NCI-H2107 (cell line): Measurements from ENCODE around the gene MOBP.
A peak's percentile ranks its signal among the peaks of the same experiment; 100 is the strongest.
"Not testable (repeated sequence)": the region's sequence is repeated elsewhere in the genome, so short reads cannot be mapped to it uniquely, and the experiment has no call there.

Source experiments
- DNase-seq: peaks from one replicate; lab custom pipeline; 2025; lab: John Stamatoyannopoulos, UW

The MOBP gene, protein sequence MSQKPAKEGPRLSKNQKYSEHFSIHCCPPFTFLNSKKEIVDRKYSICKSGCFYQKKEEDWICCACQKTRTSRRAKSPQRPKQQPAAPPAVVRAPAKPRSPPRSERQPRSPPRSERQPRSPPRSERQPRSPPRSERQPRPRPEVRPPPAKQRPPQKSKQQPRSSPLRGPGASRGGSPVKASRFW

DNA sequence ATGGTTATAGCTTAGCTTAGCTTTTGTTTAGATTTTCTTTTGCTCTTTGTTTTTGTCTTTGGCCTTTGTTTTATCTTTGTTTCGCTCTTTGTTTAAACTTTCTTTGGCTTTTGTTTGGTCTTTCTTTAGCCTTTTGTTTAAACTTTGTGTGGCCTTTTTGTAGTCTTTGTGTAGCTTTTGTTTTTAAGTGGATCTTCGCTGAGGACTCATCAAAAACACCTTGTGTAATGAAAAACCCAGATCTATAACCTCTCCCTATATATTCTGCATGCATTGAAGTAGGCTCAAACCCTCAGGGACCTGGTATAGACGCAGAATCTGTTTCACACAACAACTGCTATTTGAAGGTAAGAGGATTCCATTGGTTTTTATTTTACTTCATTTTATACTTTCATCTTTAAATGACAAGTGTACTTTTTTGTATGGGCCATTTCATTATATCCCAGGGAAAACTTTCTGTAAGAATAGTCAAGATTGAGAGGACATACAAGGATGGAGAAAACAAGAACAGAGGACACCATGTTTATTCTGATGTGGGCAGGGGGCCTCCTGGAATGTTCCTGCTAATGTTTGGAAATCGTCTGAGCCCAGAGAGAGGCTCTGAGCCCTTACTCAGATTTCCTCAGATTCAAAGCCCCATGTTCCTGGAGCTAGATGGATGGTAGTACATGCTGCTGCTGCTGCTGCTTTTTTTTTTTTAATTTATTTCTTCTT is at the start of gene MOBP:
MOBP (plus strand) TSS at position 287 of the 714 bp plus-strand sequence. CDS start 34,390 bp downstream, outside the sequence.
- DNase-seq: no peak

DNA sequence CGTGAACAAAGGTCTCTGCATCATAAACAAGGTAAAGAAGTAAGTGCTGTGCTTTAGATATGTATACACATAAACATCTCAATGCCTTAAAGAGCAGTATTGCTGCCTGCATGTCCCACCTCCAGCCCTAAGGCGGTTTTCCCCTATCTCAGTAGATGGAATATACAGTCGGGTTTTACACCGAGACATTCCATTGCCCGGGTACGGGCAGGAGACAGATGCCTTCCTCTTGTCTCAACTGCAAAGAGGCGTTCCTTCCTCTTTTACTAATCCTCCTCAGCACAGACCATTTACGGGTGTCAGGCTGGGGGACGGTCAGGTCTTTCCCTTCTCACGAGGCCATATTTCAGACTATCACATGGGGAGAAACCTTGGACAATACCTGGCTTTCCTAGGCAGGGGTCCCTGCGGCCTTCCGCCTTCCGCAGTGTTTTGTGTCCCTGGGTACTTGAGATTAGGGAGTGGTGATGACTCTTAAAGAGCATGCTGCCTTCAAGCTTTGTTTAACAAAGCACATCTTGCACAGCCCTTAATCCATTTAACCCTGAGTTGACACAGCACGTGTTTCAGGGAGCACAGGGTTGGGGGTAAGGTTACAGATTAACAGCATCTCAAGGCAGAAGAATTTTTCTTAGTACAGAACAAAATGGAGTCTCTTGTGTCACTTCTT is 48.8 kb upstream of the MOBP start:
- DNase-seq: not testable (repeated sequence)

DNA sequence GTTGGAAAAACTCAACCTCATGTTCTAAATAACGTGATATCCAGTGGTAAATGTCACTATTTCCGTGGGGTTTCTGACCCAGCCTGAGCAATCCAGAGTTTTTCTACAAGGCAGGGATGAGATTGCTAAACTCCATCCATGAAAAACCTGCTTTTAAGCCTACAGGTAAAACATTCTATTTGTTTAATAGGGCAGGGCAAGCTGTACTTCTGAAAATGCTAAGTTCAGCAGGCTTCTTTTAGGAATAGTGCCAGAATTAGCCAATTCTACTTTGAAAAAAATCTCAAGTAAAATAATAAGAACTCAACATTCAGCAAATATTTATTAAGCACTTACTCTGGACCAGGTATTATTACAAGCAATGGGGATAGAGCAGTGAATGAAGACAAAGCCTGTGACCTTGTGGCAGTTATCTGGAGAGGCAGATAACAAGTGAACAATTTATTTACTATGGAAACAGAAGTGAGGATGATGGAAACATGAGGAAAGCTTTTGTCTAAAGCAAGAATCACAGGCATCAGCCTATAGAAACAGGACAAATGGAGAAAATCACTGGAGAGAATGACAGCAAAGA is 47.7 kb upstream of the MOBP start:
- no peak for DNase-seq

DNA sequence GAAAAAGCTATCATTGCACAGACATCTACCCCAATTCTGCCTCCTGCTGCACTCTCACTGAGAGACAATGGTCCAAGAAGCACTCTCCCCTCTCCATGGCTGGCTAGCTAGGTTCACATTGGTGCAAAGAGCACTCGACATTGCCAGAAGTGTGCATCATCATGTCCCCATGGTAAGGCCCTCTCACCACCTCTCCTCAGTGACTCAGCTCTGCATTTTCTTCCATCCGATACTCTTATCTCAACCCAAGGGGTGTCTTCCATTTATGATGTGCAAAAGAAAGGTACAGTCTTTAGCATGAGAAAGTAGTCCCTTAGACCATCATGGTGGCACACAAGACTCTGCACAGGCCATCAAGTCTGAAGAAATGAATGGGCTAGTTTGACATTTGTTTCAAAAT is 46.9 kb upstream of the MOBP start:
- DNase-seq: no peak

DNA sequence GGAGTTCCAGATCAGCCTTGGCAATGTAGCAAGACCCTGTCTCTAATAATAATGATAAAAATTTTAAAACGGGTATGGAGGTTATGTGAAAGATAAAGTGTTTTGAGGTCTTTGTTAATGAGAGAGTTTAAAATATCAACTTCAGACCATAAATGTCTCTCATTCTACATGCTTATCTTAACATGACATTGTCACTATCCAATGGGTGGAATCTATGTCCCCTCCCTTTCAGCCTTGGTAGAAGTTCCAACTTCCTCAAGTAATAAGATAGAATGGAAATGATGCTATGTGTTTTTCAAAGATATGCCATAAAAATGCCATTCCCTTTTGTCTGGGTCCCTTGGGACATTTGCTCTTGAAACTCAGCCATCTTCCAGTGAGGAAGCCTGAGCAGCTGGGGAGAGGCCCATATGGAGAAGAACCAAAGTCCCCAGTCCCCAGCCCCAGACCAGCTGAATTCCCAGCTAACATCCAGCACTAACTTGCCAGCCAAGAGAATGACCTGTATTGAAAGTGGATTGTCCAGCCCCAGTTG is 44.0 kb upstream of the MOBP start:
- no peak for DNase-seq

DNA sequence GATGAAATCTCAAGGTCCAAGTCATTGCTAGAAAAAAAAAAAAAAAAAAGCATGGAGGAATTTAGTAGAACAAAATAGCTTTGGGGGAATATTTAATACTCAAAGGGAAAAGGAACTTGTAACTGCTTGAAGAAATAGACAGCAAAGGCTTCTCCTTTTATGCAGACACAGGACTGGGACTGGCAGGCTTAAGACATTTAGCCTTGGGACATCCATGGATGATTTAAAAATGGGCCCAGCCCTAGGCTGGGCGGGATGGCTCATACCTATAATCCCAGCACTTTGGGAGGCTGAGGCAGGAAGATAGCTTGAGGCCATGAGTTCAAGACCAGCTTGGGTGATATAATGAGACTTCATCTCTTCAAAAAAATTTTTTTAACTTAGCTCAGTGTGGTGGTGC is 41.2 kb upstream of the MOBP start:
- no peak for DNase-seq

DNA sequence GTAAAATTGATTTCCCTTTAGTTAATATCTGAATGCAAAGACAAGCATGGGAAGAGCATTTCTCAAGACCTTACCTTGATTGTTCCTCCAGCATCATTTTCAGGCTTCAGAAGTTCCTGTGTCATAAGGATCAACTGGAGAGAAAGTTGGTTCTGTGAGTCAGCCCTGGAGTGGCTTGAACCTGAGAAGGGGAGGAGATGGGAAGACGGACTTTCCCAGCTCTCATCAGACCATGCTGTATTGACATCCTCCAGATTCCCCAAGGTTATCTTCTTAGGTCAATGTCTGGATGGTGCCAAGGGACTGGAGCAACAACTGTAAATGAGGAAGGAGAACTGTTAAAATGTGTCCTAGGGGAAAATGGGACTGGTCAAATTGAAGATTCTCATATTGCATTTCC is 40.0 kb upstream of the MOBP start:
- no peak for DNase-seq

DNA sequence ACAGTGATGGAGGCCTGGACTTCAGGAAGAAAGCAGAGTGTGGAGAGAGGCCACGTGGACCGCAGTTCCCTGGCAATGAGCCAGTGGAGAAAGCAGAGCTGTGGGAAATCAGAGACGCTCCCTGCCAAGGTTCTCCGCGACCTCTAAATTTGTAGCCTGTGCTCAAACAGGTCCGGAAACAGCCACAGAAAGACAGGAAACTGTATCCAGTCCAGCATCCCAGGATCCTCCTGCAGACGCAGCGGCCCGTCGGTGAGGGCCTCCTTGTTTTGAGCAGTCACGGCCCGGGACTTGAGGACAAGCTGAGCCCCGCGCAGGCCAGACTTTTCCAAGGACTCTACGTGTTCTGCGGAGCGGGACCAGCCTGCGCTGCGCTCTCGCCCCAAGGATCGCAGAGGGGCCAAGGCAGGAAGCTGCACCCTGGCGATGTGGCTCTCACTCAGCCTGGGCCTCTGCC is 38.7 kb upstream of the MOBP start:
- no peak for DNase-seq

DNA sequence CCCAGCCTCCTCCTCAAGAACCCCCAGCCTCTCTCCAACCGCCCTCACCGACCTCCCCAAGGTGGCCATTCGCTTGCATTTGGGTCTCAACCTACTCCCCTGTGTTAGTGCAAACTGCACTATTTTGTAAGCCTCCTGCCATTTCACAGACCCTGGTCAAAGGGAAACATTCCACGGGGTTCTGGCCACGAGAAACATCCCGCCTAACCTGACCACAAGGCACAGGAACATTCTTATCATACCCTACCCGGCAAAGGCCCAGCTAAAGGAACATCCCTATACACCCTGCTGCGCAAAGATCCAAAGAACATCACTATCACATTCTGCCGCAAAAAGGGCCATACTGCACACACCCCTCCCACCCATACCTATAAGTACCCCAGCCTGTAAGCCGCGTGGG is 38.0 kb upstream of the MOBP start:
- DNase-seq: no peak

DNA sequence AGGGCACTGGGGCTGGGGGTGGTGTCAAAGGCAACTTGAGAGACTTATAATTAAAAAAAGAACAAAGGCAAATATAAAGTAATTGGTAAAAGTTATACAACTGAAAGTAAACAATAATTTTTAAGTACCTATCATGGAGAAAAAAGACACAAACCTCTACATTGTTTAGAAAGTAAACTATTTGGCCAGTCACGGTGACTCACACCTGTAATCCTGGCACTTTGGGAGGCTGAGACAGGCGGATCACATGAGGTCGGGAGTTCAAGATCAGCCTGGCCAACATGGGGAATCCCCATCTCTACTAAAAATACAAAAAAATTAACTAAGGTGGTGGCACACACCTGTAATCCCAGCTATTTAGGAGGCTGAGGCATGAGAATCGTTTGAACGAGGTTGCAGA is 35.1 kb upstream of the MOBP start:
- DNase-seq: no peak

DNA sequence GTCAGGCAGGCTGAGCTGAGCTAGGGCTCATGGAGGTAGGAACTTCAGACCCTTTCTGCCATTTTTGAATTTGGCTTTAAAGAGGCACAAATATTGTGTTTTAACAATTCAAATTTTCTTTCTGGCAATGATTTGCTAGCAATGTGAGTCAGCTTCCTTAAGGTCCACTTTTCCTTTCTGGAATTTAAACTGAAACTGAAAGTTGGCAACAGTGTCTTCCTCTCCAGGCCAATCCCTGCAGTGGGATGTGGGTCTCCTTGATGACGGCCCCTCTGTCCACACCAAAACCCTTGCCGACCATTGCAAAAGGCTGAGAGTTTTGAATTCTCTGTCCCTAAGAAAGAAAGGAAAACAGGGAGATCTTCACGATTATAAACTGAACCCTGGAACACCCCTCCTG is 33.8 kb upstream of the MOBP start:
- no peak for DNase-seq

DNA sequence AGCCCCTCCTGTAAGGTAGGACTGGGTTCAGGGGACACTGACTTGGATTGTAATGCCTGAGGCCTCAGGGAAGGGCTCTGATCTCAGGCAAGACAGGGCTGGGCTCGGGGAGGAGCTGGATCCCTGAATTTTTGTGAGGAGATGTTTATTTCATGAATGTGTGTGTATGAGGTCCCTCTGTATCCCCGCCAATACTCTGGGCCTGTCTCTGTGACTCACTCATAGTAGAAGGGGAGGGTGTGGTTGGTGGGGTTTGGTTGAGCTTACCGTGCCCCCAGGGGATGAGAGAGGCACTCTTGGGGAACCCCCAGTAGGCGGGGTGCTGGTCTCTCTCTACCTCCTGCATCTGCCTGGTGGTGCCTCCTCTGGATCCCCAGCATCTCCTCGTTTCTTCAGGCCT is 32.9 kb upstream of the MOBP start:
- no peak for DNase-seq

DNA sequence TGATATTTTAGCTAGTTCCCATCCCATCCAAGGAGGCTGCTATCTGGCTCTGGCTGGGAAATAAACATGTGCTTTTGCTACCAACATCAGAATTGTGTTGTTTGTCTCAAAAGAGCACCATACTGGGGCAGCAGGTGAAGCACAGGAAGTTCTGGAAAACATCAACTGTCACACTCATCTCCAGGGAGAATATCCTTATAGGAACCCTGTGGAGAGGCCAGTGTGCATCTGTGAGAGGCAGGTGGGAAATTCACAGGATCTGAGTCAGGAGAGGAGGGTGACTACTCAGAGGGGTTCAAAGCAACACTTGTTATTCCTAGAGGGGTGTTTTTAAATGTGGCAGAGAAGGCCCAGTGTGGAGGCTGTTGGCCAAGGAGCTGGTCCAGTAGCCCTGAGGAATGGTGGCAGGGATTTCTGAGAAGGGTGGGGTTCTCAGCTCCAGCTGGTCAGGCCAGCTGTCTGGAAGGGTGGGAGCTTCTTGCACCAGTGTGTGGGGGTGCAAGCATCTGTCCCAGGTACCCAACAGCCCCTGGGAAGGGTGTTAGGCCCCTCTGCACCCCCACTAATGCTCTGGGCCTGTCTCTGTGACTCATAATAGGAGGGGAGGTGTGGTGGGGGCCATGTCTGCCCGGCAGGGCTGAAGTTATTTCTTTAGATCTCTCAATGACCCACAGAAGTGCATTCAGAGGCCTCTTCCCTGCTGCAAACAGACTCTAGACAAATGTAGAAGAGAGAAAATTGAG is 32.3 kb upstream of the MOBP start:
- DNase-seq: no peak

DNA sequence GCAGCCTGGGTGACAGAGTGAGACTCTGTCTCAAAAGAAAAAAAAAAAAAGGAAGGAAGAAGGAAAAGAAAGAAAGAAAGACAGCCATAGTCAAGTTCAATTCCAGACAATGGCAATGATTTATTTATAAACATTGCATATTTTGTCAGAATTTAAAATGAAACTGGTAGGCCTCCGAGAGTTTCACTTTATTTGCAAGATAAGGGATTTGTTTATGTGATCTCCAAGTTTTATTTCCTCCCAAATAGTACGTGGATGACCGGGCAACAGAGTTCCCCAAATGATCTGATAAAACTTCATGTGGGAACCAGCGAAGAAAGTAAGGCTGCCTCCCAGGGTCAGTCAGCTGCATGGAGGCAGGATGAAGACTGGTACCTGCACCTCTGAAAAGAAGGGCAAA is 28.6 kb upstream of the MOBP start:
- no peak for DNase-seq

DNA sequence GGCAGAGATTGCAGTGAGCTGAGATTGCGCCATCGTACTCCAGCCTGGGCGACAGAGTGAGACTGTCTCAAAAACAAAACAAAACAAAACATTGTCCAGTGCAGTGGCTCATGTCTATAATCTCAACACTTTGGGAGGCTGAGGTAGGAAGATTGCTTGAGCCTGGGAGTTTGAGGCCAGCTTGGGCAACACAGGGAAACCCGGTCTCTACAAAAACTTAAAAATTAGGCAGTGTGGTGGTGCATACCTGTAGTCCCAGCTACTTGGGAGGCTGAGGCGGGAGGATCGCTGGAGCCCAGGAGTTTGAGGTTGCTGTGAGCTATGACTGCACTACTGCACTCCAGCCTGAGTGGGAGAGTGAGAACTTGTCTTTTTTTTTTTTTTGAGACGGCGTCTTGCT is 27.2 kb upstream of the MOBP start:
- DNase-seq: no peak

DNA sequence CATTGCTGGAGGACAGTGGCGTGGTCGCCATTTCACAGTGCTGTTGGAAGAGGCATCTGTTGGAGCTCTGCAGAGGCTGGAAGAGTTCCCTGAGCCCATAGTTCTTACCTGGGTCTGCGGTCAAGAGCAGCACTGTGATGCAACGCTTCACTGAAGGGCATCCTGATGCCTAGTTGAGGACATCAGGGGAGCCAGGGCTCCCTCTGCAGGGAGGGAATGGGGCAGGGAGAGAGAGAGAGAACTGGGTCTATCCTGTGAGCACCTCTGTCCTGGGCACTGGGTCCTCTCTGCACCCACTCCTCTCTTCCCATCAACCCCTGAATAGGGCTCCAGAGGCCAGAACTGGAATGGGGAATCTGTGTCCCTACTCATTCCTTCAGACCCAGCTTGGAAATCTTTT is 23.9 kb upstream of the MOBP start:
- DNase-seq: no peak

DNA sequence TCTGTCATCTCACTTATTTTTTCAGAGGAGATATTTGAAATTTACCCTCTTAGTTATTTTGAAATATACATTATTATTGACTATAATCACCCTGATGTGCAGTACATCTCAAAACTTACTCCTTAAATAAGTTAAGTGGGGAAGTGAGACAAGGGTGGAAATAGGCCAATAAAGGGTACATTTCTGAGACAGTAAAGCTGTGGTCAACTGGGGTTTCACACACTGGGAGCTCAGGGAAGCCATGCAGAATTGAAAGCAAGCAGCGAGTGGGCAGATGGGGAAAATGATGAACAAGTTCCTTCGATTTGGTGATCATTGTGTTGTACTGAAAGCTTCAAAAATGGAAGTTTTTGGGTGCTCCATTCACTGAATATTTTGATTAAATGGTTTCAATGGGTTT is 21.6 kb upstream of the MOBP start:
- no peak for DNase-seq

DNA sequence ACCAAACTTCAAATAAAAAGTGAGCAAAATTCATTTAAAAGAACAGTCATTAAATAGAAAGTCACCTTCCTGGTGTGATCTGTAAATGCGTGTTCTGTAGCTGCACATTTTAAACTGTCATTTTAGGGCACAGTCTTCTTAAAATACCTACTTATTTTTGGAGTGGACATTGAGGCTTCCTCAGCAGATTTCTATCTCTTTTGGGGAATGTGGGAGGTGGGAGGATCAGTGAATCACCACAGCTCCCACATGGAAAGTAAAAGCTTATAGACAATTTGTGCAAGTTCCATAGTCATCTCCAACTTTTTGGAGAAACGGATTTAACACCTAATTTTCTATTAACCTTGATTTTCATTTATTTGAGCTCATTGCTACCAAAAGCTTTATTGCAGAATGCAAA is 21.0 kb upstream of the MOBP start:
- DNase-seq: no peak

DNA sequence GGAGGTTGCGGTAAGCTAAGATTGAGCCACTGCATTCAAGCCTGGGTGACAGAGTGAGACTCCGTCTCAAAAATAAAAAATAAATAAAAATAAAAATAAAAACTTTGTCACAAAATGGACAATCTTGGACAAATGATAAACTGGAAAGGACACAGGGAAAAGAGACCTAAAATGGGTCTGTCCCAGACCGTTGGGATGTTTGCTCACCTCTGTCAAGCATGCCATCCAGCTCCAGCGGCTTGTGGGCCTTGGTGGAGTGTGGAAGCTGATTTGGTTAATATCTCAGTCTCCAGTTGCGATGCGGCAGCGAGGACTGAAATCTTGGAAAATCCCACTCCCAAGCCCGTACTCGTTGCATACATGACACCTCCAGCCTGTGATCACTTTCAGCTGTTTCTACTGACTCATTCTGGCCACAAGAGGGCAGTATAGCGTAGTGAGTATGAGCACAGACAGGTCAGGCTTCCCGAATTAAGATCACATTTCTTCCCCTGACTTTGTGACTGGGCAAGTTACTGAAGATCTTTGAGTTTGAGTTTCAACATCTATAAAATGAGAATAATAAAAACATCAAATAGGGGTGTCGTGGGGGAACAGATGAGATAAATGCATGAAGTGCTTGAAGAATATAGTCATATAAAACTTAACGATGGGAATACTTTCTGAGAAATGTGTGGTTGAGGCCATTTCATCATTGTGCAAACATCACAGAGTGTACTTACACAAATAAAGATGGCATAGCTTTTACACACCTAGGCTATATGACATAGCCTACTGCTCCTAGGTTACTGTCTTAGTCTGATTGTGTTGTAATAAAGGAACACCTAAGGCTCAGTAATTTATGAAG is 19.6 kb upstream of the MOBP start:
- DNase-seq: peak; percentile 29

DNA sequence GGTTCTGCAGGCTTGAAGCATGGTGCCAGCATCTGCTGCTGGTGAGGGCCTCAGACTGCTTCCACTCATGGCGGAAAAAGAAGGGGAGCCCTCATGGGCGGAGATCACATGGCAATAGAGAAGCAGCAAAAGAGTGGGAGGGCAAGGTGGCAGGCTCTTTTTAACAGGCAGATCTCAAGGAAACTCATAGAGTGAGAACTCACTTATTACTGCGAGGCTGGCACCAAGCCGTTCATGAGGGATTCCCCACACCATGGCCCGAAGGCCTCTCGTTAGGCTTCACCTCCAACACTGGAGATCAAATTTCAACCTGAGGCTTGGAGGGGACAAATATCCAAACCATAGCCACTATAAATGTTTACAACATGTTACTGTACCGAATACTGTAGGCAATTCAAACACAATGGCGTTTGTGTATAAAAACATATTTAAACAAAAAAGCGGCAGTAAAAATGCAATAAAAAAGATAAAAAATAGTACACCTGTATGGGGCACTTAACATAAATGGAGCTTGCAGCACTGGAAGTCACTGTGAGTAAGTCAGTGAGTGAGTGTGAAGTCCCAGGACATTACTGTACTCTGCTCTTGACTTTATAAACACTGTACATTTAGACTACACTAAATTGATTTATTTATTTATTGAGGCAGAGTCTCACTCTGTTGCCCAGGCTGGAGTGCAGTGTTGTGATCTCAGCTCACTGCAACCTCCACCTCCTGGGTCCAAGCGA is 18.8 kb upstream of the MOBP start:
- DNase-seq: no peak

DNA sequence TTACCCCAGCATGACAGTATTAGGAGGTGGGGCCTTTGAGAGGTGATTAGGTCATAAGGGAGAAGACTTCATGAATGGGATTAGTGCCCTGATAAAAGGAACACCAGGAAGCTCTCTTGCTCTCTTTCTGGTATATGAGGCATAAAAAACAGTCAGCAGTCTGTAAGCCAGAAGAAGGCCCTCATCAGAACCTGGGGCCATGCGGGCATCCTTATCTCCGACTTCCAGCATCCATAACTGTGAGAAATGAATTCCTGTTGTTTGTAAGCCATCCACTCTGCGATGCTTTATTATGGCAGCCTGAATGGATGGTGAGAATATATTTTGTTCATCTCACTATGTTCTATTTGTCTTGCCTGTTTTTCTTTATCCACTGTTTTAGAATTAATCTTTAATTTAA is 17.7 kb upstream of the MOBP start:
- DNase-seq: no peak
